Measurements from ENCODE around the gene CAPN12.
"Not testable (repeated sequence)": the region's sequence is repeated elsewhere in the genome, so short reads cannot be mapped to it uniquely, and the experiment has no call there.

Gene CAPN12

GRCh38 chr19:38770228-38770948, 26.1 kb upstream of the CAPN12 start:
- not testable (repeated sequence) for FAIRE-seq

DNA sequence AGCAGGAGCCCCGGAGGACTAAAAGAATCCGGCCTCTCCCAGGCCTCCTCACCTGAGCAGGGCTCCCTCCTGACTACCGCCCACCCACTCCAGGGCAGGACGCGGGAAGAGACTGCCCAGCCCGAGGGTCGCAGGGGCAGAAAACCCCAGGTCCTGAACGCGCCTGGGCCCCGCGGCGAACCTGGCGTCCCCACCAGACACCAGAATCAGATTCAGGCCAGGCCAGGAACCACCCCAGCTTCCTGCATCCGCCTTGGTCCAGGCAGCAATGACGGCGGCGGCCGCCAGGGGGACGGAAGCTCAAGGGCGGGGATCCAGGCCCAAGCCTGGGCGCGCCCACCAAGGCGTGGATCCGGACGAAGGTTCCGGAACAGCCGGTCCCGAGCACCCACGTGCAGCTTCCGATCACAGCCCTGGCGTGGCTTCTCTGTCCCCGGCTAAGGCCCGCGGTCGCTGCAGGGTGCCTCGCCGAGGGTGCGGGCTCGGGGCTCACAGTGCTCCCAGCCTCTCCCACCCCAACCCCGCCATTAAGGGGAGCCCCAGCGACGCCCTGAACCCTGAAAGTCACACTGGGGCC, 25.4 kb upstream of the CAPN12 start:
- FAIRE-seq = no peak

- FAIRE-seq = no peak
Observed at GRCh38 chr19:38766276-38767047, 22.2 kb upstream of the CAPN12 start.

- FAIRE-seq = no peak
Observed at GRCh38 chr19:38765214-38765613, 20.9 kb upstream of the CAPN12 start.

DNA sequence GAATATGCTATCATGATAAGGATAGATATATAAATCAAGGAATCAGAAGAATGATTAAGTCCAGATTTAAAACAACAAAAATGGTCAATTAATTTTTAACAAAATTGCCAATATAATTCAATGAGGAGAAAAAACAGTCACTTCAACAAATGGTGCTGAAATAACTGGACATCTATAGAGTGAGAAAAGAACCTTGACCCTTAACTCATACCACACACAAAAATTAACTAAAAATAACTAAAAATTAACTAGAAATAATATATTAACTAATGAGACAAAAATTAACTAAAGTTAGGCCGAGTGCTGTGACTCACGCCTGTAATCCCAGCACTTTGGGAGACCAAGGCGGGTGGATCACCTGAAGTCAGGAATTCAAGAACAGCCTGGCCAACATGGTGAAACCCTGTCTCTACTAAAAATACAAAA, 19.5 kb upstream of the CAPN12 start:
- no peak for FAIRE-seq

- FAIRE-seq = not testable (repeated sequence)
Observed at GRCh38 chr19:38761884-38762389, 17.7 kb upstream of the CAPN12 start.

- FAIRE-seq = not testable (repeated sequence)
Observed at GRCh38 chr19:38760805-38761517, 16.7 kb upstream of the CAPN12 start.

- FAIRE-seq = no peak
Observed at GRCh38 chr19:38759590-38760003, 15.3 kb upstream of the CAPN12 start.

DNA sequence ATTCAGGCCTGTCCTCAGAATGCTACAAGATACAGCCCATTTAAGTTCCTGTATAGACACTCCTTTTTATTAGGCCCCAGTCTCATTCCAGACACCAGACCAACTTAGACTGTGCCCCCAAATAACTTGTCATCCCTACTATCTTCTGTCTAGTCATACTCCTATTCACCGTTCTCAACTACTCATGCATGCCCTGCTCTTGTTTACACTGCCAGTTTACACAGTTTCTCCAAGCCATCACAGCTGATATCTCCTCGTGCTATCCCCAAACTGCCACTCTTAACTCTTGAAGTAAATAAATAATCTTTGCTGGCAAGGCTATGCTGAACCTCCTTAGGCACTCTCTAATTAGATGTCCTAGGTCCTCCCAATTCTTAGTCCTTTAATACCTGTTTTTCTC, 9.9 kb upstream of the CAPN12 start:
- not testable (repeated sequence) for FAIRE-seq

- FAIRE-seq = not testable (repeated sequence)
Observed at GRCh38 chr19:38753783-38754182, 9.5 kb upstream of the CAPN12 start.

DNA sequence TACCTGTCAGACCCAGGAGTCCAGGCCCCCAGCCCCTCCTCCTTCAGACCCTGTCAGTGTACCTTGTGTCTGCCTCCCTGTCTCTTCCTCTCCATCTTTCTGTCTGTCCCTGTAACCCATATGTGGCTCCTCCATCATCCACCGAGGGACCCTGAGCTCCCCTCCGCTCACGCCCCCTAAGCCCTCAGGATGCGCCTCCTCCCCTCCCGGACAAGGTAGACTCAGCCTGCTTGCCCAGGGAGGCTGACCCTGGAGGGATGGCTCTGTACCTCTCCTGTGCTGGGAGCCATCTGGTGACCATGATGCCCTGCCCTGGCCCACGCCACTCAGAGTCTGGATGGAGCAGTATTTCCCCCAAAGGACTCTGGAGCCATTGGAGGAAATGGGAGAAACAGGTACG, 1.0 kb upstream of the CAPN12 start:
- no peak for FAIRE-seq

- no peak for FAIRE-seq
Observed at GRCh38 chr19:38744874-38745273, 600 bp upstream of the CAPN12 start.

- no peak for FAIRE-seq
Observed at GRCh38 chr19:38743394-38744297, 628 bp downstream of the CAPN12 start.

GRCh38 chr19:38742906-38743305, 1.4 kb downstream of the CAPN12 start:
- FAIRE-seq = no peak

DNA sequence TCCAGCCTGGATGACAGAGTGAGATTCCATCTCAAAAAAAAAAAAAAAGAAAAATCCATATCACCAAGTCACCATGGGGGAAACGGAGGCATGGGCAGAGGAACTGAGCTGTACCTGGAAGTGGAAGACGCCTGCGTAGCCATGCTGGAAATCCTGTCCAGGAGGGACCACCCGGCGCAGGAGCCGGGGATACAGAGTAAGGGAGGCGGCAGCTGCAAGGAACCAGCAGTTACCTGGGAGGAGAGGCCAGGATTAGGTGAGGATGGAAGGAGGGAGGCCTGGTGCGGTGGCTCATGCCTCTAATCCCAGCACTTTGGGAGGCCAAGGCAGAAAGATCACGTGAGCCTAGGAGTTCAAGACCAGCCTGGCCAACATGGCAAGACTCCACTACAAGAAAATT, 2.0 kb downstream of the CAPN12 start:
- FAIRE-seq = no peak

DNA sequence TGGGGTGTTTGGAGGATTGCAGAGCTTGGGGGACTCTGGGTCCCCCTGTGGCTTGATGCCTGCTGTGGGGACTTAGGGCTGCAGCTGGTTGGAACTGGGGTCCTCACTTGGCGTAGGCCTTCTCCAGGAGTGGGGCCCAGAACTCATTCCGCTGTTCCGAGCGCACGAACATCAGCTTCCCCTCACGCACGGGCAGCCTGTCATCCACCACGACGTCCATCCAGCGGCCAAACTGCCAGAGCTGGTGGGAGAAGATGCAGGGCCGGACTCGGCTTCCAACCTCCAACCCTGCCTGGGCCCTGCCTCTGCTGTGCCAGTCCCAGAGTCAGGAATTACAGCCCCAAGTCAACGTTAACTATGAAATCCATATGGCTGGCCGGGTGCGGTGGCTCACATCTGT, 2.6 kb downstream of the CAPN12 start:
- FAIRE-seq = no peak

DNA sequence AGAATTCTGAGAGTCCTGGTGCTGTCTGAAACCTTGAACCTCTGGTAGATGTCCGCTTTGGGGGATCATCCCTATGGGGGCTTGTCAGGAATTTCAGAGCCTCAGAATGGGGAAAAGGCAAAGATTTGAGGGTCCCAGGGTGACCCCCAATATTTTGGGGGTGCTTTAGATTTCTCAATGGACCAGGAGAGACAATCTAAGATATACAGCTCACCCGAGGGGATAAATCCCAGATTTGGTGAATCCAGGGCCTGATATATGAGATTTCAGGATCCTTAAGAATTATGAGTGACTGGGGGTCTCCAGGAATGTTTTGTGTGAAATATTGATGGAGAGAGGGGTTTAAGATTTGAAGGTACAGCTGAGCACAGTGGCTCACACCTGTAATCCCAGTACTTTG, 3.3 kb downstream of the CAPN12 start:
- no peak for FAIRE-seq

DNA sequence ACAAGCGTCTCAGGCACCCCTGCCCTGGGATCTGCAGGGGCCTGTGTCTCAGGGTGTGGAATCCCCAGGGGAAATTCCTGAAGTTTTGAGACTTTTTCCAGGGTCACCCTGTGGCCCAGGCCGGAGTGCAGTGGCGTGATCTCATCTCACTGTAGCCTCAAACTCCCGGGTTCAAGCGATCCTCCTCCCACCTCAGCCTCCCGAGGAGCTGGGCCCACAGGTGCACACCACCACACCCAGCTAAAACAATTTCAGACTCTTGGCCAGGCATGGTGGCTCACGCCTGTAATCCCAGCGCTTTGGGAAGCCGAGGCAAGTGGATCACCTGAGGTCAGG, 4.0 kb downstream of the CAPN12 start:
- no peak for FAIRE-seq

GRCh38 chr19:38739440-38740256, 4.6 kb downstream of the CAPN12 start:
- FAIRE-seq = no peak

DNA sequence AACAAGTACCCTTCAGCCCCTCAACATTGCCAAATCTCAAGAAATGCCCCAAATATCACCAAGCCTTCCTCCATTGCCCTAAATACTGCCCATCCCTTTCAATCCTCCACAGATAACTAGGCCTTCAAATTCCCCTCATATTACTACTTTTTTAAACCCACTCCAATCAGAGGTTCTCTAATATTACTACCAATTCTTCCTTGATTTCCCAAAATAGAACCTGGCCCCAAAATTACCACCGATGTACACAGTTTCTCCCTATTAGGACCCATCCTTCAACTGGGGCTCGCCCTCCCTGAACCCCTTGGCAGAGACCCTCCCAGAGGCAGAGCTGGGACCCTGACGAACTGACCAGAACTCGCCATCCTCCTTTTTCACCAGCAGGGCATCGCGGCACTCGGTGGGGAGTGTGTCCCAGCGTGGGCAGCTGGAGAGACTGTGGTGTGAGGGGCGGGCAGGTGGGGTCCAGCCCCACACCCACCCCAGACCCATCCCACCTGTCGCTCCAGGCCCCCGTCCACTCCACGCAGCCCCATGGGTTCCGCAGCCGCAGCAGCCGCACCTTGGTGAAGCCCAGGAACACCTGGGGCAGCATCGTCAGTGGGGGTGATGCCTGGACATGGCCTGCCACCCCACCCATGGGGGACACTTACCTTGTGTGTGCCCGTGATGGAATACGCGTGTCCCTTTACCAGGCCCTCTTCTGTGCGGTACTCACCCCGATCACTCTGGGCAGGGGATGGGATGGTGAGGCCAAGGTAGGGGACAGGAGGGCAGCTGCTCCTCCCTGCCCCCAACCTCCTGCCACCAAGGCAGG, 6.1 kb downstream of the CAPN12 start:
- no peak for FAIRE-seq
